Measurements from ENCODE around the gene BANF1. TPM values are rescaled to one million over a fixed set of nuclear protein-coding genes. Genes with fewer than 3 reads are reported as not detected.

BANF1 gene
- total and polyA plus RNA-seq, 4 experiments from 2014 or later = 90.8 to 163 (median 126) TPM

GRCh38 chr11:66046901-66047300, 44.6 kb downstream of the BANF1 start:
- intact Hi-C loops (cut with micrococcal nuclease) = no loop called here
- H3K27ac Mint-ChIP-seq = no peak overlapping the region
- H3K27me3 ChIP-seq (ENCODE audit: insufficient read depth, low read length) = no peaks in the 10 kb centered on the region
- H3K9me3 ChIP-seq (ENCODE audit: control insufficient read depth in 1 of 2, low read length in 2 of 2) = no peaks in the 10 kb centered on the region
- H3K4me1 Mint-ChIP-seq = peaks cover 10 to 28% (median 17%) of the 10 kb centered on the region in 4 donors
- H3K9me3 Mint-ChIP-seq = no peaks in the 10 kb centered on the region
- peaks cover 21% of the 10 kb centered on the region for H3K4me1 ChIP-seq (ENCODE audit: insufficient read depth, low read length)
- H3K36me3 ChIP-seq (ENCODE audit: insufficient read depth, low read length) = no peaks in the 10 kb centered on the region
- ChIA-PET CTCF (ENCODE audit: partially characterized antibody) (interaction anchor here (1.2 to 4.7 kb wide), 7 partner anchors 23 to 336 kb away, joined by 3 to 39 read pairs (median 4); partner anchors contain the start of genes KAT5 and PACS1), POLR2A (ENCODE audit: partially characterized antibody) (no interaction called here)
- H3K36me3 Mint-ChIP-seq = no peaks in the 10 kb centered on the region
- no peak overlapping the region for H3K4me3 ChIP-seq (ENCODE audit: low read length in 2 of 2)
- no peak overlapping the region for H3K27ac ChIP-seq (ENCODE audit: low read depth, low read length)
- DNase-seq = no peak
- no peak overlapping the region for H3K4me3 Mint-ChIP-seq
- H3K27me3 Mint-ChIP-seq = peaks cover 0 to 1% of the 10 kb centered on the region in 2 donors

- intact Hi-C loops (cut with micrococcal nuclease) = no loop called here
- Histone ChIP-seq H3K4me3 (ENCODE audit: low read length in 2 of 2) (no peak overlapping the region), H3K9me3 (ENCODE audit: control insufficient read depth in 1 of 2, low read length in 2 of 2) (no peaks in the 10 kb centered on the region), H3K27ac (ENCODE audit: low read depth, low read length) (no peak overlapping the region), H3K4me1 (ENCODE audit: insufficient read depth, low read length) (peaks cover 23% of the 10 kb centered on the region), H3K36me3 (ENCODE audit: insufficient read depth, low read length) (no peaks in the 10 kb centered on the region), H3K27me3 (ENCODE audit: insufficient read depth, low read length) (no peaks in the 10 kb centered on the region)
- H3K27me3 Mint-ChIP-seq = peaks cover 0 to 1% of the 10 kb centered on the region in 2 donors
- POLR2A ChIA-PET (ENCODE audit: partially characterized antibody) = no interaction called here
- no peak for DNase-seq
- H3K9me3 Mint-ChIP-seq = no peaks in the 10 kb centered on the region
- peaks cover 5 to 8% of the 10 kb centered on the region in 2 donors for H3K36me3 Mint-ChIP-seq
- H3K4me1 Mint-ChIP-seq = peaks cover 13 to 36% (median 24%) of the 10 kb centered on the region in 4 donors
- CTCF ChIA-PET (ENCODE audit: partially characterized antibody) = interaction anchor here (0.9 to 1.7 kb wide), 6 partner anchors 10 to 71 kb away, joined by 3 to 5 read pairs (median 3); no protein-coding TSS in a partner anchor
- peak overlapping the region in 1 of 8 donors; percentile 18 for H3K4me3 Mint-ChIP-seq
- H3K27ac Mint-ChIP-seq = no peak overlapping the region
Measured at GRCh38 chr11:66047541-66048365, 45.5 kb downstream of the BANF1 start.

DNA sequence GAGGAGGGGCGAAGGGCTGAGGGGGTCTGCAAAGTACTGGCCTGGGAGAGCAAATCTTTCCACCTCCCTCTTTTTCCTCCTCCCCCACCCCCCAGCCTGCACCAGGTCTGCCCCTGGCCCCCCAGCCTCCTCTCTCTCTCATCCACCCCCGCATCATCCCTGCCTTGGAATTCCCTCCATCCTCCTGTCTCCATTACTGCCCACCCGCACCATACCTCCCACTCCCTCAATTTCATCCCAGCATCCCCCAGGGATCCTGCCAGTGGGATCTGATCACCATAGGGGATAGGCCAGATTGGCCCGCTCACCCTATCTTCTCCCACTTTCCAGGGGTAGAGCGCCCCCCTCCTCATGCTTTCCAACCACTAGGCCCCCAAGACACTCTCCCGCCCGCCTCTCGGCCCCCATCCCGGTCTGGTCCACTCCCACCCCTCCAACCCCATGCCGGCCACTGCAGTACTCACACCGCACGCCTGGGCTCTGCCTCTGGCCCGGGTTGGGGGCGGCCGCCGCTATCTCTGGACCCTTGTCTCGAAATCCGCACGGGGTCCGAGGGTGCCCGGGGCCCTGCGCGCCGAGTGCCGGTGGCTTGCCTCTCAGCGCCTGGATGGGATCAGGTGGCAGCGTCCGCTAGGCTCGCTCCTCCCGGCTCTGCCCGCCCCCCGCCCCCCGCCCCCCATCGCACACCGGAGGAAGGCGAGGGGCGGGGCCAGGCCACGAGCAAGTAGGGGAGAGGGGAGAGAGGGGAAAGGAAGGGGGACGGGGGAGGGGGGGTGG, 46.4 kb downstream of the BANF1 start, which contains the start of gene GAL3ST3:
GAL3ST3 (minus strand) TSS at position 615 of the 777 bp plus-strand sequence. CDS start 3,746 bp downstream, outside the sequence.
- CTCF ChIA-PET (ENCODE audit: partially characterized antibody) = interaction anchor here (1.0 to 1.7 kb wide), 5 partner anchors 19 to 160 kb away, joined by 3 to 5 read pairs (median 3); partner anchors contain the start of gene FIBP
- no peak for DNase-seq

DNA sequence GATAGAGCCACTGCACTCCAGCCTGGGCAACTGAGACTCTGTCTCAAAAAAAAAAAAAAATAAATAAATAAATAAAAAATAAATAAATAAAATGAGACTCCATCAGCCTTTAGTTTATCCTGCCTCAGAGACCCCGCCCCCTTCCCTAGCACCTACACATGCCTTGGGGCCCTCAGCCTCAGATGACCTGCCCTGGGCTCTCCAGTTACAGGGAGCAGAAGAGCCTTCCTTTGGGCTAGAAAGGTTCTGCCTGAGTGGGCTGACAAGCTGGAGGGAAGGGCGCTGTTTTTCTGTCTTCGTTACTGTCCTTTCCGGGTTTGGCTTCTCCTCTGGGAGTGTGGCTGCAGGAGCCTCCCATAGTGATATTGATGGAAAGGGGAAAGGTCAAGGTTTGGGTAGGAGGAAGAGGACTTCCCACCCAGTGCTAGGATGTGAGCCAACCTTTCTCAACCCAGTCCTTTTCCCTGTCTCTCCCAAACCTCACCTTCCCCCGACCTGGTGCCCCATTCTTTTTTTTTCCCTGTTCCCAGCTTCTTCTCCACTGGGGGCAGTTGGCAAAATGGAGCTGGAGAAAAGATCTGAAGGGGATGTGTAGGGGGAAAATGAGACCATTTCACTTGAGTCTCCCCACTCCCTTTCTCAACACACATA, 48.4 kb downstream of the BANF1 start:
- peak overlapping the region; percentile 93 to 99 (median 98) for H3K27ac Mint-ChIP-seq
- POLR2A ChIA-PET (ENCODE audit: partially characterized antibody) = interaction anchor here (0.7 to 8.0 kb wide), 8 partner anchors 19 to 463 kb away, joined by 3 to 66 read pairs (median 12); partner anchors contain the start of genes BANF1, EIF1AD, MUS81 and PACS1

More for the DNA sequence above, 46.4 kb downstream of the BANF1 start, which contains the start of gene GAL3ST3:
- peak within 1 kb of the TSS in 4 of 8 donors; percentile 20 to 36 (median 30) for H3K4me3 Mint-ChIP-seq
- H3K9me3 Mint-ChIP-seq = no peaks in the 10 kb centered on the region
- peak within 1 kb of the TSS in 2 of 7 donors; percentile 64 to 70 for H3K27ac Mint-ChIP-seq
- peaks cover 18 to 45% (median 30%) of the 10 kb centered on the region in 4 donors for H3K4me1 Mint-ChIP-seq
- H3K27ac ChIP-seq (ENCODE audit: low read depth, low read length) = no peak within 1 kb of the TSS
- peaks cover 5% of the 10 kb centered on the region for H3K36me3 ChIP-seq (ENCODE audit: insufficient read depth, low read length)
- H3K27me3 Mint-ChIP-seq = peaks cover 0 to 1% of the 10 kb centered on the region in 2 donors
- H3K4me1 ChIP-seq (ENCODE audit: insufficient read depth, low read length) = peaks cover 33% of the 10 kb centered on the region
- H3K27me3 ChIP-seq (ENCODE audit: insufficient read depth, low read length) = no peaks in the 10 kb centered on the region
- POLR2A ChIA-PET (ENCODE audit: partially characterized antibody) = interaction anchor here (8.0 kb wide), 1 partner anchor 21 kb away, joined by 66 read pairs; the partner anchor contains the start of gene PACS1
- intact Hi-C loops (cut with micrococcal nuclease) = no loop called here
- no peak within 1 kb of the TSS for H3K4me3 ChIP-seq (ENCODE audit: low read length in 2 of 2)
- H3K9me3 ChIP-seq (ENCODE audit: control insufficient read depth in 1 of 2, low read length in 2 of 2) = no peaks in the 10 kb centered on the region
- H3K36me3 Mint-ChIP-seq = peaks cover 12 to 13% of the 10 kb centered on the region in 2 donors

GRCh38 chr11:66051371-66051765, 49.1 kb downstream of the BANF1 start:
- Mint-ChIP-seq H3K4me1 (peaks cover 12 to 40% (median 26%) of the 10 kb centered on the region in 4 donors), H3K4me3 (peak overlapping the region; percentile 81 to 100 (median 94)), H3K27me3 (peaks cover 0 to 1% of the 10 kb centered on the region in 2 donors), H3K9me3 (no peaks in the 10 kb centered on the region), H3K27ac (peak overlapping the region; percentile 93 to 99 (median 98)), H3K36me3 (peaks cover 29 to 34% of the 10 kb centered on the region in 2 donors)
- H3K27me3 ChIP-seq (ENCODE audit: insufficient read depth, low read length) = no peaks in the 10 kb centered on the region
- H3K9me3 ChIP-seq (ENCODE audit: control insufficient read depth in 1 of 2, low read length in 2 of 2) = no peaks in the 10 kb centered on the region
- no peak for DNase-seq
- intact Hi-C loops (cut with micrococcal nuclease) = no loop called here
- H3K4me1 ChIP-seq (ENCODE audit: insufficient read depth, low read length) = peaks cover 23% of the 10 kb centered on the region
- peaks cover 21% of the 10 kb centered on the region for H3K36me3 ChIP-seq (ENCODE audit: insufficient read depth, low read length)
- ChIA-PET POLR2A (ENCODE audit: partially characterized antibody) (interaction anchor here (0.7 to 8.0 kb wide), 13 partner anchors 18 to 553 kb away, joined by 3 to 66 read pairs (median 9); partner anchors contain the start of genes BANF1, CFL1, EIF1AD and MUS81), CTCF (ENCODE audit: partially characterized antibody) (interaction anchor here (0.5 to 6.7 kb wide), 8 partner anchors 10 to 463 kb away, joined by 3 to 104 read pairs (median 6); no protein-coding TSS in a partner anchor)
- peak overlapping the region; percentile 81 for H3K27ac ChIP-seq (ENCODE audit: low read depth, low read length)
- H3K4me3 ChIP-seq (ENCODE audit: low read length in 2 of 2) = peak overlapping the region in 1 of 2 donors; percentile 99

More for the DNA sequence above, 48.4 kb downstream of the BANF1 start:
- H3K9me3 ChIP-seq (ENCODE audit: control insufficient read depth in 1 of 2, low read length in 2 of 2) = no peaks in the 10 kb centered on the region
- Mint-ChIP-seq H3K4me3 (peak overlapping the region; percentile 39 to 100 (median 90)), H3K9me3 (no peaks in the 10 kb centered on the region), H3K27me3 (peaks cover 0 to 1% of the 10 kb centered on the region in 2 donors), H3K36me3 (peaks cover 26 to 27% of the 10 kb centered on the region in 2 donors), H3K4me1 (peaks cover 12 to 40% (median 26%) of the 10 kb centered on the region in 4 donors)
- no peak for DNase-seq
- H3K4me3 ChIP-seq (ENCODE audit: low read length in 2 of 2) = no peak overlapping the region
- H3K4me1 ChIP-seq (ENCODE audit: insufficient read depth, low read length) = peaks cover 23% of the 10 kb centered on the region
- no peaks in the 10 kb centered on the region for H3K27me3 ChIP-seq (ENCODE audit: insufficient read depth, low read length)
- CTCF ChIA-PET (ENCODE audit: partially characterized antibody) = interaction anchor here (0.5 to 6.7 kb wide), 5 partner anchors 9 to 463 kb away, joined by 3 to 104 read pairs (median 11); no protein-coding TSS in a partner anchor
- H3K27ac ChIP-seq (ENCODE audit: low read depth, low read length) = peak overlapping the region; percentile 81
- intact Hi-C loops (cut with micrococcal nuclease) = no loop called here
- peaks cover 17% of the 10 kb centered on the region for H3K36me3 ChIP-seq (ENCODE audit: insufficient read depth, low read length)
